HepG2 (cell line): ENCODE results near the gene TMCO4. TPM values are rescaled to one million over a fixed set of nuclear protein-coding genes. Genes with fewer than 3 reads are reported as not detected.

Experiments used
- ATAC-seq: fragments of 200-7000 bp; cut with Tn5 transposase; 3 replicates; pipeline ENCODE4 v1.9.1; 2020; ENCODE audit warnings: mild to moderate bottlenecking, moderate library complexity
- BruUV-seq: library from RNA; stranded (reverse); fragments of 400-500 nt; replicated peaks from 2 replicates; lab custom pipeline; 2021; lab: Mats Ljungman, UMichigan
- CTCF ChIA-PET: fragments of 300-600 bp; formaldehyde crosslinking; extraction: SDS; loops from one replicate; lab custom pipeline; 2021; ENCODE audit warnings: low total read pairs, inconsistent platforms, low intra/inter-chr PET ratio; lab: Yijun Ruan, JAX
- POLR2A ChIA-PET: fragments of 350-600 bp; sonication (Branson Sonifier 250); formaldehyde crosslinking; loops from one replicate; lab custom pipeline; 2020; ENCODE audit warnings: antibody characterized with exemption, inconsistent platforms; lab: Yijun Ruan, JAX
- DNase-seq: peaks from one replicate; pipeline ENCODE4 v3.0.0-alpha.2; 2015; ENCODE audit warnings: low spot score
- FAIRE-seq: peaks from 3 replicates; lab custom pipeline; 2011; peaks lifted over from hg19 to GRCh38; lab: Jason Lieb, UNC
- H2AFZ ChIP-seq: one replicate; pipeline ENCODE4 v1.6.1; 2011; ENCODE audit warnings: low read length, inconsistent platforms
- H3K27ac ChIP-seq: fragments of 300-600 bp; 3 replicates; pipeline ENCODE4 v1.8.0; 2011; ENCODE audit warnings: mixed run types, mild to moderate bottlenecking, mixed read lengths, low read length, inconsistent platforms; ENCODE audit not compliant: insufficient read depth; ENCODE audit errors: extremely low read length
- H3K27me3 ChIP-seq, 2 experiments: fragments of 200-600 bp in 1 of 2; 2 replicates in 1 of 2; 3 replicates in 1 of 2; pipeline versions ENCODE4 v1.6.0 to v1.8.0; 2011; ENCODE audit warnings: low read length in 2 of 2, mild to moderate bottlenecking in 2 of 2, moderate library complexity in 2 of 2, inconsistent platforms in 1 of 2; ENCODE audit not compliant: insufficient read depth in 2 of 2, control insufficient read depth in 1 of 2
- H3K36me3 ChIP-seq, 2 experiments: fragments of 200-600 bp in 1 of 2; replicated peaks in 1 of 2; 2 replicates in 1 of 2; 3 replicates in 1 of 2; pipeline versions ENCODE4 v1.5.1 to v1.8.0; 2011; ENCODE audit warnings: low read length in 2 of 2, inconsistent platforms in 1 of 2; ENCODE audit not compliant: insufficient read depth in 2 of 2, control insufficient read depth in 1 of 2
- H3K4me1 ChIP-seq: 2 replicates; pipeline ENCODE4 v1.5.1; 2012; ENCODE audit warnings: low read length, inconsistent platforms; ENCODE audit not compliant: insufficient read depth
- H3K4me2 ChIP-seq: 2 replicates; pipeline ENCODE4 v1.6.0; 2011; ENCODE audit warnings: low read depth, low read length, inconsistent platforms
- H3K4me3 ChIP-seq, 3 experiments: fragments of 200-600 bp in 1 of 3; sonication (generic), shearing (Covaris generic) in 1 of 3; replicated peaks in 1 of 3; 2 replicates each; pipeline ENCODE4 v1.5.1; 2011 to 2016; ENCODE audit warnings: low read length in 3 of 3, inconsistent platforms in 2 of 3, low read depth in 2 of 3, mild to moderate bottlenecking in 2 of 3, control low read depth in 1 of 3, mixed read lengths in 1 of 3; ENCODE audit not compliant: insufficient read depth in 1 of 3
- H3K79me2 ChIP-seq: one replicate; pipeline ENCODE4 v1.6.1; 2011; ENCODE audit warnings: low read length, inconsistent platforms; ENCODE audit not compliant: insufficient read depth
- H3K9ac ChIP-seq: 2 replicates; pipeline ENCODE4 v1.6.0; 2011; ENCODE audit warnings: mild to moderate bottlenecking, low read depth, low read length, inconsistent platforms; ENCODE audit not compliant: insufficient read depth
- H3K9me3 ChIP-seq: 2 replicates; pipeline ENCODE4 v1.5.1; 2012; ENCODE audit warnings: mild to moderate bottlenecking, low read length
- H4K20me1 ChIP-seq: 2 replicates; pipeline ENCODE4 v1.6.0; 2011; ENCODE audit warnings: inconsistent platforms, mild to moderate bottlenecking, low read length, moderate library complexity; ENCODE audit not compliant: insufficient read depth
- CSRNP1 ChIP-seq: sonication (generic); formaldehyde crosslinking; IDR thresholded peaks from 2 replicates; pipeline ENCODE4 v1.8.1; 2023; ENCODE audit warnings: mild to moderate bottlenecking, missing genetic modification reagents
- FOXA1 ChIP-seq, 2 experiments: fragments of 450-650 bp in 1 of 2; sonication (generic) in 1 of 2; formaldehyde crosslinking in 1 of 2; IDR thresholded peaks; 2 replicates each; pipeline versions ENCODE4 v1.4.0 to v1.6.1; 2016 to 2020; ENCODE audit warnings: missing genetic modification reagents in 1 of 2
- RBM22 ChIP-seq: fragments of 200-400 bp; formaldehyde crosslinking; optimal IDR thresholded peaks from 2 replicates; pipeline ENCODE3; 2017; ENCODE audit warnings: mild to moderate bottlenecking, low read length, moderate library complexity
- SUZ12 ChIP-seq: fragments of 150-350 bp; IDR thresholded peaks from 2 replicates; pipeline ENCODE4 v1.6.1; 2014; ENCODE audit warnings: low read depth, low read length
- ZBTB46 ChIP-seq: sonication (generic); formaldehyde crosslinking; IDR thresholded peaks from 2 replicates; pipeline ENCODE4 v1.4.0; 2020; ENCODE audit warnings: mild to moderate bottlenecking, missing genetic modification reagents, borderline replicate concordance
- ZFP36L1 ChIP-seq: sonication (generic); formaldehyde crosslinking; IDR thresholded peaks from 2 replicates; pipeline ENCODE4 v1.8.0; 2022; ENCODE audit warnings: mild to moderate bottlenecking, missing genetic modification reagents, moderate library complexity
- ZNF343 ChIP-seq: sonication (generic); formaldehyde crosslinking; IDR thresholded peaks from 2 replicates; pipeline ENCODE4 v1.4.0; 2020; ENCODE audit warnings: mild to moderate bottlenecking, missing genetic modification reagents
- ZNF430 ChIP-seq: sonication (generic); formaldehyde crosslinking; IDR thresholded peaks from 2 replicates; pipeline ENCODE4 v1.9.0; 2021; ENCODE audit warnings: mild to moderate bottlenecking, missing genetic modification reagents
- ZNF451 ChIP-seq: sonication (generic); formaldehyde crosslinking; IDR thresholded peaks from 2 replicates; pipeline ENCODE4 v1.5.0; 2020; ENCODE audit warnings: mild to moderate bottlenecking, missing genetic modification reagents
- ZNF768 ChIP-seq: sonication (generic); formaldehyde crosslinking; IDR thresholded peaks from 2 replicates; pipeline ENCODE4 v1.4.0; 2020; ENCODE audit warnings: missing genetic modification reagents
- ZNF775 ChIP-seq: sonication (generic); formaldehyde crosslinking; IDR thresholded peaks from 2 replicates; pipeline ENCODE4 v1.4.0; 2020; ENCODE audit warnings: missing genetic modification reagents, mild to moderate bottlenecking, moderate library complexity, borderline replicate concordance
- ZNF841 ChIP-seq: sonication (generic); formaldehyde crosslinking; IDR thresholded peaks from 2 replicates; pipeline ENCODE4 v1.8.1; 2023; ENCODE audit warnings: missing genetic modification reagents, borderline replicate concordance
- WGBS: methylation state at CpG from one replicate; pipeline ENCODE4 v1.1.6; 2017; ENCODE audit warnings: low lambda C conversion rate; 5-methylcytosine and 5-hydroxymethylcytosine counted together
- in situ Hi-C: cut with HindIII; loops from 2 replicates; pipeline ENCODE4 v1.10.0; 2017; ENCODE audit warnings: low pct_unique_long_range_greater_than_20kb; ENCODE audit not compliant: extremely low pct_ligation_motif_present
- intact Hi-C: fragments of 100-400 bp; cut with micrococcal nuclease; formaldehyde crosslinking; loops from one replicate; pipeline ENCODE4 v1.10.0; 2022; ENCODE audit not compliant: unreplicated experiment
- polyA plus RNA-seq, 8 experiments: library from polyadenylated mRNA; depleted of rRNA in 3 of 8; stranded (reverse) in 7 of 8; unstranded in 1 of 8; fragments of >200 nt; fragmentation: Illumina TruSeq in 4 of 8; extraction: Trizol in 4 of 8; gene quantifications; 2 replicates each; pipeline versions ENCODE4 v1.2.1 to v1.2.3, GENCODE V29; 2011 to 2016; ENCODE audit warnings: low read depth in 4 of 8, missing spikeins in 1 of 8, mixed read lengths in 1 of 8; ENCODE audit not compliant: insufficient read depth in 1 of 8
- total RNA-seq, 5 experiments: library from RNA; depleted of rRNA; stranded (reverse); fragments of >200 nt; fragmentation: Illumina TruSeq; extraction: Trizol; gene quantifications; 2 replicates each; pipeline ENCODE4 v1.2.3, GENCODE V29; 2016; ENCODE audit warnings: low read depth in 1 of 5

TMCO4 gene
- total and polyA plus RNA-seq, 2 of the 13 experiments (the other 11 are each of a cell fraction or from before 2014, with no cell fraction given), result 2.1 to 4.1 TPM

- no peak for DNase-seq
- POLR2A ChIA-PET, result no interaction called here
- no peak for ATAC-seq
- no peaks in the 10 kb centered on the region for H3K4me1 ChIP-seq
- H3K4me2 ChIP-seq, result no peak overlapping the region
- no TSS peak for BruUV-seq
- no peaks in the 10 kb centered on the region for H3K36me3 ChIP-seq
- no peaks in the 10 kb centered on the region for H3K27me3 ChIP-seq
- no peak for TF ChIP-seq ZFP36L1 (CRISPR knock-in tag)
- TF ChIP-seq ZNF841, result no peak
- TF ChIP-seq RBM22, result no peak
- TF ChIP-seq ZNF451 (CRISPR knock-in tag), result no peak
- no peak for TF ChIP-seq ZBTB46 (CRISPR knock-in tag)
- no peak for TF ChIP-seq ZNF768 (CRISPR knock-in tag)
- no peak for TF ChIP-seq ZNF775
- no peak for TF ChIP-seq CSRNP1
- no peak for TF ChIP-seq SUZ12
- TF ChIP-seq ZNF343 (CRISPR knock-in tag), result no peak
- no peak for TF ChIP-seq FOXA1 (IDR thresholded peaks at IDR 0.05)
- no peak for TF ChIP-seq FOXA1 (CRISPR knock-in tag; IDR thresholded peaks at IDR 0.05)
- no peak for TF ChIP-seq ZNF430 (CRISPR knock-in tag)
- in situ Hi-C loops (no loop called here), intact Hi-C loops (no loop called here)
- H4K20me1 ChIP-seq, result no peaks in the 10 kb centered on the region
- FAIRE-seq, result no peak
- no peak overlapping the region for H3K9ac ChIP-seq
- H3K4me3 ChIP-seq, result no peak overlapping the region
- 70% methylated on average over 2 of the region's 2 CpGs for WGBS
- CTCF ChIA-PET, result no interaction called here
- no peak overlapping the region for H3K27ac ChIP-seq
- no peak overlapping the region for H2AFZ ChIP-seq
- no peaks in the 10 kb centered on the region for H3K9me3 ChIP-seq
- H3K79me2 ChIP-seq, result no peaks in the 10 kb centered on the region
Measured at GRCh38 chr1:19738669-19739068, 61.0 kb downstream of the TMCO4 start.
